Measurements from ENCODE around the gene SAPCD2. TPM values are rescaled to one million over a fixed set of nuclear protein-coding genes. Genes with fewer than 3 reads are reported as not detected.

The SAPCD2 gene
- total and polyA plus RNA-seq, 2 of the 8 experiments (the other 6 are each of a cell fraction or from before 2014, with no cell fraction given) = 12.7 to 32.1 TPM

GRCh38 chr9:137034709-137035506, 35.4 kb downstream of the SAPCD2 start (continued):
- no peak for TF ChIP-seq CHD7 (IDR thresholded peaks at IDR 0.05; ENCODE audit: insufficient replicate concordance, low read length)
- no peak for TF ChIP-seq BACH1 (IDR thresholded peaks at IDR 0.05; ENCODE audit: low read length)
- no peak for TF ChIP-seq KDM5A (IDR thresholded peaks at IDR 0.05; ENCODE audit: low read length)
- TF ChIP-seq GTF2F1 (IDR thresholded peaks at IDR 0.05; ENCODE audit: borderline replicate concordance, low read depth, low read length) = peak; percentile 25; the same call in 1 of the 2 replicates
